DMS 273 (cell line): ENCODE data around the gene TSSC4.

ENCODE experiments used
- DNase-seq: peaks from one replicate; lab custom pipeline; 2025; ENCODE audit not compliant: unreplicated experiment; lab: John Stamatoyannopoulos, UW

Gene TSSC4

DNA sequence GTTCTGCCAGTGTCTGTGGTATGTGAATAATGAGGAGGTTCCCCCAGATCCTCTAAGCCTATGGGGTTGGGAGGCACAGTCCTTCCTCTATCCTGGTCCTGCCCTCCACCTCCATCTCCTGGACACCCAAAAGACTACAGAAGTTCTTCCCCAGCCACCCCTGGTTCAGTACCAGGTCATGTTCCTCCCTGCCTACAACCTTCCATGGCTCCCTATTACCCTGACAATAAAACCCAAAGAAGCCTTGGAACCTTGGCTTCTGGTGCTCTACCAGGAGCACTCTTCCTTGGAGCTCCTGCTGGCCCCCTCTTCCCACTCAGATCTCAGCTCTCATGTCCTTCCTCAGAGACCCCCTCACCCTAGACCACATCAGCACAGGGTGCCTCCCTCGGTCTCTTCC lies 30.8 kb downstream of the TSSC4 start:
- no peak for DNase-seq

- DNase-seq, result no peak
Observed at GRCh38 chr11:2432171-2432621, 31.6 kb downstream of the TSSC4 start.

DNA sequence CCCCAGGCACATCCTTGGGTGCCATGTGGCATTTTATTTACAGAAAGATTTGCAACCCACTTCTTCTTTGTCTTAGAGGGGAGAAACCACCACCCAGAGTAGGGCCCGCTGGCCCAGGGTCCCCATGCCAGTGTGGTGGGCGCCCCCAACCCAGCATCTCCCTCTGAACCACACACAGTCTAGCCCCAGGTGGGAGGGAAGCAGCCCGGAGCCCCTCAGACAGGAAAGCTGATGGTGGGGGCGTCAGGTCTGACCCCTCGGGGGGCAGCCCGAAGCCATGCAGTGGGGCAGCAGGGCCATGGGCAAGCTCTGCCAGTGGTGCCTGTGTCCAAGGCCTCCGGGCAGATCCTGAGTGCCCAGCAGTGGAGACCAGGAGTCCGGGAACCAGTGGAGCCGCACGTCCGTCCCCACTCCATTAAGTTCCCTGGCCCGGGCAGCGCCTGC lies 32.1 kb downstream of the TSSC4 start:
- DNase-seq, result no peak

DNA sequence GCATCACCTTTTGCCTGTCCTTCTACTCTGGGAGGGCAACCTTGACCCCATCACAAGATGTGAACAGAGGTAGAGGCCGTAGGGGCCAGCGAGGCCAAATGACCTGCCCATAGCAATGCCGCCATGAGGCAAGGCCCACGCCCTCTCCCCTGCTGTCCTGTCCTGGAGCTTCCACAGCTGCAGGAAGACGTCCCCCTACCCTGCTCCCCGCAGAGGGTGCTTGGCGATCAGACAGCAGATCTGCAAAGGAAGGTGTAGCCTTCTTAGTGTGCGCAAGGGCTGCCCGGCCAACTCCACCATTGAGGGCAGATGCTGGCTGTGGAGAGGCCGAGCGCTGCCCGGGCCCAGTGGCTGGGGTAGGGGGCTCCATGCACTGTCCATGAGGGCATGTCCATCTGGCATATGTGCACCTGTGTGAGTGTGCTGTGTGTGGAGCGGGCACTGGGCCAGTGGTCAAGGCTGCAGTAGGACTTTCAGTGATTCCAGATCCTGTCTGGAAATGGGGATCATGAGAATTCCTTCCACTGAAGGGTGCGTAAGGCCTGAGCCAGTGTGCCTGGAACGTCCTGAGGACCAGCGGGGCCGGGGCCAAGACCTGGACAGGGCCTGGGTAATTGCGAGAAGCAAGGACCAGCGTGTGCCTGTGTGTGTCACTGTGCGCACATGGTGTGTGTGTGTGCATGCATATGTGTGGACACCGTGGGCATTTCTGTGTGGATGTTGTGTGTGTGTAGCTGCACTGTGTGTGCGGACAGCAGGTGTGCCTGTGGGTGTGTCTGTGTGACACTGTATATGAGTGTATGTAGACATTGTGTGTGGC lies 32.8 kb downstream of the TSSC4 start:
- no peak for DNase-seq

GRCh38 chr11:2434008-2434407 lies 33.5 kb downstream of the TSSC4 start:
- no peak for DNase-seq

GRCh38 chr11:2434506-2435255 lies 34.1 kb downstream of the TSSC4 start:
- no peak for DNase-seq

GRCh38 chr11:2435288-2436012 lies 34.9 kb downstream of the TSSC4 start:
- DNase-seq, result no peak

DNA sequence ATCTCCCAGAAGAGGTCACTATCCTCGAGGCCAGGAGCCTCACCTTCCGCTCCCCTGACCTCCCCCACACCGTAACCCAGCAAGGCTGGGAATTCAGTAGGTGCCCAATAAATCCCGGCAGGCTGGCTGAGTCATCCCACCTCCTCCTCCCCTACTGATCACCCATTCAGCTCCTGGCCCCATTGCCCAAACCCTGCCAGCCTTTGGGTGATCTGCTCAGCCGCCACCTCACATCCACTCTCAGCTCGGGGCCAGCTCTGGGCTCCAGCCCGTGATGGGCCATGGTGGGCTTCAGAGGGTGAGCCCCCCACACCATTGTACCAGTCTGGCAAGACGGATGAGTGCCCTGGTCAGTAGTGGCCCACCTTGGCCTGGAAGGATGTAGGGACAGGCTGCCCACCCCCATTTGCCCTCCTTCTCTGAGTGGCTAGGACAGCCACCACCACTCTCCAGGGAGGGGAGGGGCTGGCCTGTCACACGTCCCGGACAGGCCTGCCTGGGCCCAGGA lies 35.5 kb downstream of the TSSC4 start:
- no peak for DNase-seq

DNA sequence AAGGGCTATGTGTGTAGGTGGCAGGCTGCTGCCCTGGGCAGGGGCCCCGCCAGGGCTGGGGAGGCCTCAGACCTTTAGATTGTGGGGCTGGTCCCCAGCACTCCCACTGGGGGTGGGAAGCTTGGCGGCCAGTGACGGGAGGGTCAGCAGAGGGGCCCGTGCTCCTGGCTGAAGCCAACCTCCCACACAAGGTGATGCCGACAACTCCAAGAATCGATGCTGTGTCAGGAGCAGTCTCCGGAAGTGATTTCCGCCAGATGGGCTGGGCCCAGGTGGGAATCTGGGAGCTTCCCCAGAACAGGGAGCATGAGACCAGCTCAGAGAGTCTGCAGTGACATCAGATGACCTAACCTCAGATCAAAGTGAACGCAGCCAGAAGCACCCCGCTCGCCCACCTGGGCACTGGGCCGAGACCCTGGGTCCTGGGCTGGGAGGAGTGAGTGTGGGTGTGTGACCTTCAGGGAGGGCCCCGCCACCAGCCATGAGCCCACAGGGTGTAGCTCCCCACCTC lies 36.0 kb downstream of the TSSC4 start:
- DNase-seq, result no peak

DNA sequence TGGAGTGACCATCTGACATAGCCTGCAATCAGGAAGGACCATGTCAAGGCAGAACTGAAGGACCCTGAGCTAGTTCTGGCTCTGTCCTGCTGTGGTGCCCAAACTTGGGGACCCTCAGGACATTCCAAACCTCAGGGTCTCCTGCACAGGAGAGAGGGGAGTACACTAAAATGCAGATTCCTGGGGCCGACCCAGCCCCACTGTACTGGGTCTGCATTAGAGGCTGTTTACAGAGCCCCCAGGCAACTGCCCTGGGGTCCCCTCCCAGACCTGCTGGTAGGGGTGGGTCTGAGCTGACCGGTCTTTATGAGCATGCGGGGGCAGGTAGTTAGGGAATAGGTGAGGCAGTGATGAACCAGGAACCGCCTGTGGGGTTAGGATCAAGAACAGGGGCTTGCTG lies 37.0 kb downstream of the TSSC4 start:
- no peak for DNase-seq

GRCh38 chr11:2439820-2440219 lies 39.3 kb downstream of the TSSC4 start:
- DNase-seq, result no peak

DNA sequence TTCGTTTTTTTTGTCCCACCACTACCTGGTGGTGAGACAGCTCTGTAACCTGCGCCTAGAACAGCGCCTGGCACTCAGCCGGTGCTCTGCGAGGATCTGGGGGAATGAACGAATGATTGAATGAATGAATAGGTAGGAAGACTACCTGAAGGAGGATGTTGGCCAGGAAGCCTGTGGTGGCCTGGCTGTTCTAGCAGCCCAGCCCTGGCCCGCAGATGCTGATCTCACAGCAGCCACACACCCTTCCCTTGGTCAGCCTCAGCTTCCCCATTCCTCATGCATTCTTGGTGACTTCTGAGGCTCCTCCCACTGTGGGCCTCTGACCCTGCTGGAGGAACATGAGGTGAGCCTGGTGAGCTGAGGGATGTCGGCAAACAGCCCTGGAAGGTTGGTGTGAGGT lies 40.1 kb downstream of the TSSC4 start:
- no peak for DNase-seq

GRCh38 chr11:2441171-2441570 lies 40.6 kb downstream of the TSSC4 start:
- no peak for DNase-seq

- DNase-seq, result no peak
Observed at GRCh38 chr11:2442589-2442988, 42.0 kb downstream of the TSSC4 start.

- no peak for DNase-seq
Observed at GRCh38 chr11:2443406-2443805, 42.9 kb downstream of the TSSC4 start.

GRCh38 chr11:2443881-2444820 lies 43.6 kb downstream of the TSSC4 start, which contains the start of gene TRPM5:
TSS of gene TRPM5 (minus strand) at chr11:2444514. CDS start at chr11:2423036, 21,478 bp downstream.
- DNase-seq, result no peak

DNA sequence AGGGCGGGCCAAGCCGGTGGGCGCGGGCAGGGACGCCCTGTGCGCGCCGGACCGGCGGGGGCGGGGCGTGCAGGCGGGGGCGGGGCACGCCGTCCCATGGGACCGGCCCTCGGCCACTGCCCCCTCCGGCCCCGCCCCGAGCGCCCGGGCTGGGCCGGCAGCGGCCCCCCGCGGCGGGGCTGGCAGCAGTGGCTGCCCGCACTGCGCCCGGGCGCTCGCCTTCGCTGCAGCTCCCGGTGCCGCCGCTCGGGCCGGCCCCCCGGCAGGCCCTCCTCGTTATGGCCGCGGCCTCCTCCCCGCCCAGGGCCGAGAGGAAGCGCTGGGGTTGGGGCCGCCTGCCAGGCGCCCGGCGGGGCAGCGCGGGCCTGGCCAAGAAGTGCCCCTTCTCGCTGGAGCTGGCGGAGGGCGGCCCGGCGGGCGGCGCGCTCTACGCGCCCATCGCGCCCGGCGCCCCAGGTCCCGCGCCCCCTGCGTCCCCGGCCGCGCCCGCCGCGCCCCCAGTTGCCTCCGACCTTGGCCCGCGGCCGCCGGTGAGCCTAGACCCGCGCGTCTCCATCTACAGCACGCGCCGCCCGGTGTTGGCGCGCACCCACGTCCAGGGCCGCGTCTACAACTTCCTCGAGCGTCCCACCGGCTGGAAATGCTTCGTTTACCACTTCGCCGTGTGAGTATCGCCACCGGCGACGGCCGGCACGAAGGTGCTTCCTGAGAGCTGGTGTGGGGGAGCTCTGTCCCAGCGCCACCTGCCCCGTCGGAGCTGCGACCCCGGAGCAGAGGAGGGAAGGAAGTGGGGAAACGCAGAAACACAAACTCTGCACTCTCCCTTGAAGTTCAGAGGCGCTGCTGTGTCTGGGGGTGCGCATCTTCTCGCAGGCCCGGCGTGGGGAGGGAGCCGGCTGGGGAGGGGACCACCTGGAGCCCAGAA lies 44.5 kb downstream of the TSSC4 start, which contains the start of gene KCNQ1:
KCNQ1 (plus strand) TSS at position 188 of the 925 bp plus-strand sequence; CDS start at position 279, 91 bp downstream.
- DNase-seq, result peak; percentile 36

DNA sequence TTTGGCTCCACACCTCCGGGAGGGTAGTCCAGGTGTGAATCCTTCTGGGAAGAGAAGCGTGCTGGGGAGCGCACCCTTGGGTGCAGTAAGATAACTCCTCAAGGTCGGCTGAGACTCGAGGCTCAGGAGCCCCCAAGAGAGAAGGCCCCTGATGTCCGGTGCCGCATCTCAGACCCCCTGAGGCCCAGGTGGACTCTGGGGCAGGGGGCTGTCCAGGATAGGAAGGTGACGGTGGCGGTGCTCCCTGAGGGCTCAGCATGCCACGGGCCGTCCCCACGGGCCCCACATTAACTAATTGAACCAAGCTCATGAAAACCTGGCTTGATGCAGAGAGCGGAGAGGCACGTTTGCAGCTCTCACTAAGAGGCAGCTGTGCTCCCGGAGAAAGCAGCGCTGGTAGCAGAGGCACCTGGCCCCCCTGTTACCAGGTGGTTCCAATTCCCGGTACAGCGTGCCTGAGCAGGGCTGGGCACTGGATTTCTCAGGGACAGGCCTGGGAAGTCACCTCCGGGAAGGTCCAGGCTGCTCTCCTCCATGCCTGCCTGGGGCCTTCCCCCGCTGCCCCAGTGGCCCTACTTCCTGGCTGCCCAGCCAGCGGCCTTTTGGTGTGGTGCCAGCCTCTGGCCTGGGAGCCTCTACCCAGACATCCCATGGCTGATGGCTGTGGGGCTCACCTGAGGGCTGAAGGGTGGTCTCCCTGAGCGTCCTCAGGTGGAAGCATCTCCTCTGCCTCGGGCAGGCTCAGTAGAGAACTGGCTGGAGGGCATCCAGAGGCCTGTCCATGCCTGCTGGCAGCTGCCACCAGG lies 45.4 kb downstream of the TSSC4 start:
- no peak for DNase-seq
